Neural progenitor cell (in vitro differentiated cells): ENCODE measurements around the gene NDUFB7. TPM values are rescaled to one million over a fixed set of nuclear protein-coding genes. Genes with fewer than 3 reads are reported as not detected.
A peak's percentile ranks its signal among the peaks of the same experiment; 100 is the strongest.
"Not testable (repeated sequence)": the region's sequence is repeated elsewhere in the genome, so short reads cannot be mapped to it uniquely, and the experiment has no call there.

Experiments used
- DNase-seq: peaks from one replicate; pipeline ENCODE4 v3.0.0-alpha.2; 2016; ENCODE audit warnings: low spot score
- H2AFZ ChIP-seq: fragments of 200-600 bp; sonication (generic); replicated peaks from 2 replicates; pipeline ENCODE4 v1.6.1; 2016; ENCODE audit warnings: antibody characterized with exemption
- H3F3A ChIP-seq: fragments of 200-600 bp; sonication (generic); 2 replicates; pipeline ENCODE4 v1.6.1; 2016; ENCODE audit warnings: antibody characterized with exemption, low read depth
- H3K27ac ChIP-seq: fragments of 200-600 bp; sonication (generic); 2 replicates; pipeline ENCODE4 v1.5.1; 2016; ENCODE audit warnings: mild to moderate bottlenecking
- H3K27me3 ChIP-seq: fragments of 200-600 bp; sonication (generic); 2 replicates; pipeline ENCODE4 v1.6.1; 2016; ENCODE audit warnings: mild to moderate bottlenecking, moderate library complexity
- H3K36me3 ChIP-seq: fragments of 200-600 bp; sonication (generic); 2 replicates; pipeline ENCODE4 v1.5.1; 2016
- H3K4me1 ChIP-seq: fragments of 200-600 bp; sonication (generic); 2 replicates; pipeline ENCODE4 v1.6.1; 2016; ENCODE audit warnings: mixed run types
- H3K4me2 ChIP-seq: fragments of 200-600 bp; sonication (generic); 2 replicates; pipeline ENCODE4 v1.6.1; 2016
- H3K4me3 ChIP-seq: fragments of 200-600 bp; sonication (generic); 2 replicates; pipeline ENCODE4 v1.5.1; 2016
- H3K79me2 ChIP-seq: fragments of 200-600 bp; sonication (generic); 2 replicates; pipeline ENCODE4 v1.6.1; 2016; ENCODE audit warnings: low read depth
- H3K9ac ChIP-seq: fragments of 200-600 bp; sonication (generic); 2 replicates; pipeline ENCODE4 v1.6.1; 2016
- H3K9me3 ChIP-seq: fragments of 200-600 bp; sonication (generic); 2 replicates; pipeline ENCODE4 v1.5.1; 2016; ENCODE audit warnings: low read depth
- H4K20me1 ChIP-seq: fragments of 200-600 bp; sonication (generic); 2 replicates; pipeline ENCODE4 v1.6.1; 2016; ENCODE audit warnings: low read depth
- H3K27ac Mint-ChIP-seq: 3 replicates; pipeline ENCODE4 v1.8.0; 2021; ENCODE audit warnings: mixed read lengths
- H3K27me3 Mint-ChIP-seq: 2 replicates; pipeline ENCODE4 v1.8.0; 2022; ENCODE audit warnings: low read depth, mild to moderate bottlenecking, inconsistent platforms, moderate library complexity, mixed read lengths; ENCODE audit not compliant: insufficient read depth
- H3K36me3 Mint-ChIP-seq: 3 replicates; pipeline ENCODE4 v1.8.0; 2021; ENCODE audit warnings: mixed read lengths
- H3K4me1 Mint-ChIP-seq: 3 replicates; pipeline ENCODE4 v1.8.0; 2021; ENCODE audit warnings: mixed read lengths
- H3K4me3 Mint-ChIP-seq: 3 replicates; pipeline ENCODE4 v1.8.0; 2021; ENCODE audit warnings: mild to moderate bottlenecking, moderate library complexity, mixed read lengths
- H3K9me3 Mint-ChIP-seq: 3 replicates; pipeline ENCODE4 v1.8.0; 2020; ENCODE audit warnings: mixed read lengths
- CTCF ChIP-seq: fragments of 200-600 bp; sonication (generic); IDR thresholded peaks from 2 replicates; pipeline ENCODE4 v1.5.1; 2017; ENCODE audit warnings: antibody characterized with exemption, mild to moderate bottlenecking
- EZH2 ChIP-seq: fragments of 200-600 bp; sonication (generic); IDR thresholded peaks from 2 replicates; pipeline ENCODE4 v1.6.1; 2017; ENCODE audit warnings: antibody characterized with exemption, mild to moderate bottlenecking, moderate library complexity
- EZH2phosphoT487 ChIP-seq: fragments of 200-600 bp; sonication (generic); IDR thresholded peaks from 2 replicates; pipeline ENCODE4 v1.6.1; 2017; ENCODE audit warnings: antibody characterized with exemption
- total RNA-seq: library from RNA; depleted of rRNA; stranded (reverse); fragments of >200 nt; gene quantifications from 2 replicates; pipeline ENCODE4 v1.2.3, GENCODE V29; 2015; ENCODE audit warnings: low replicate concordance

Gene NDUFB7
- total RNA-seq, 1 donor from 2014 or later, result 38.0 TPM

- TF ChIP-seq EZH2 (no peak), CTCF (no peak), EZH2phosphoT487 (no peak)
- peaks cover 51% of the 10 kb centered on the region for H4K20me1 ChIP-seq
- no peak overlapping the region for H3K9ac ChIP-seq
- H3K9me3 ChIP-seq, result no peaks in the 10 kb centered on the region
- H3K4me1 ChIP-seq, result no peaks in the 10 kb centered on the region
- peak overlapping the region; percentile 37 for H3K27ac ChIP-seq
- DNase-seq, result no peak
- H3F3A ChIP-seq, result no peaks in the 10 kb centered on the region
- H3K4me3 ChIP-seq, result no peak overlapping the region
- no peak overlapping the region for H2AFZ ChIP-seq
- Mint-ChIP-seq H3K27ac (peak overlapping the region; percentile 69), H3K4me1 (peaks cover 7% of the 10 kb centered on the region), H3K4me3 (no peak overlapping the region), H3K27me3 (peaks cover 3% of the 10 kb centered on the region), H3K36me3 (no peaks in the 10 kb centered on the region), H3K9me3 (no peaks in the 10 kb centered on the region)
- H3K27me3 ChIP-seq, result no peaks in the 10 kb centered on the region
- H3K4me2 ChIP-seq, result no peak overlapping the region
- peaks cover 87% of the 10 kb centered on the region for H3K79me2 ChIP-seq
- H3K36me3 ChIP-seq, result no peaks in the 10 kb centered on the region
These were observed 29.0 kb downstream of the NDUFB7 start for GRCh38 chr19:14542711-14543328.

GRCh38 chr19:14541979-14542378 lies 29.9 kb downstream of the NDUFB7 start:
- not testable (repeated sequence) for DNase-seq, H3K36me3 ChIP-seq, H3K36me3 Mint-ChIP-seq, H3K27me3 Mint-ChIP-seq, H3K4me3 Mint-ChIP-seq, H3K4me2 ChIP-seq, H2AFZ ChIP-seq, H3K9me3 ChIP-seq, H3K9ac ChIP-seq, H3K4me3 ChIP-seq, H3K27ac Mint-ChIP-seq, H3K27ac ChIP-seq, H3F3A ChIP-seq, H3K9me3 Mint-ChIP-seq, H3K4me1 ChIP-seq, H3K27me3 ChIP-seq
- Histone ChIP-seq H4K20me1 (peaks cover 54% of the 10 kb centered on the region), H3K79me2 (peaks cover 86% of the 10 kb centered on the region)
- peaks cover 10% of the 10 kb centered on the region for H3K4me1 Mint-ChIP-seq

GRCh38 chr19:14540741-14541525 lies 30.9 kb downstream of the NDUFB7 start:
- Histone ChIP-seq H3K4me1 (no peaks in the 10 kb centered on the region), H3K4me3 (no peak overlapping the region), H3K27ac (no peak overlapping the region), H3K9me3 (no peaks in the 10 kb centered on the region), H2AFZ (no peak overlapping the region), H3K27me3 (no peaks in the 10 kb centered on the region), H3K4me2 (no peak overlapping the region), H4K20me1 (peaks cover 57% of the 10 kb centered on the region), H3F3A (peaks cover 7% of the 10 kb centered on the region), H3K36me3 (no peaks in the 10 kb centered on the region), H3K9ac (no peak overlapping the region), H3K79me2 (peaks cover 83% of the 10 kb centered on the region)
- no peaks in the 10 kb centered on the region for H3K36me3 Mint-ChIP-seq
- H3K4me1 Mint-ChIP-seq, result peaks cover 12% of the 10 kb centered on the region
- peaks cover 2% of the 10 kb centered on the region for H3K27me3 Mint-ChIP-seq
- H3K9me3 Mint-ChIP-seq, result no peaks in the 10 kb centered on the region
- no peak for DNase-seq
- H3K4me3 Mint-ChIP-seq, result no peak overlapping the region
- TF ChIP-seq EZH2phosphoT487 (no peak), CTCF (no peak), EZH2 (no peak)
- no peak overlapping the region for H3K27ac Mint-ChIP-seq
